ENCODE measurements around the gene KNSTRN. TPM values are rescaled to one million over a fixed set of nuclear protein-coding genes. Genes with fewer than 3 reads are reported as not detected.
A peak's percentile ranks its signal among the peaks of the same experiment; 100 is the strongest.

Gene KNSTRN
- total RNA-seq, 1 donor from 2014 or later: 74.7 TPM

GRCh38 chr15:40398413-40398873 is 15.9 kb downstream of the KNSTRN start:
- H3K4me1 Mint-ChIP-seq: no peaks in the 10 kb centered on the region
- H3K36me3 Mint-ChIP-seq (ENCODE audit: low read depth): peaks cover 7% of the 10 kb centered on the region
- no peaks in the 10 kb centered on the region for H3K9me3 Mint-ChIP-seq
- no peak overlapping the region for H3K27ac Mint-ChIP-seq (ENCODE audit: unreplicated experiment)
- H3K27me3 Mint-ChIP-seq (ENCODE audit: low read depth): no peaks in the 10 kb centered on the region
- no peak for DNase-seq (ENCODE audit: low read depth, low spot score)
- no peak overlapping the region for H3K4me3 Mint-ChIP-seq
- TF ChIP-seq CTCF (conservative IDR thresholded peaks at IDR 0.05): no peak

DNA sequence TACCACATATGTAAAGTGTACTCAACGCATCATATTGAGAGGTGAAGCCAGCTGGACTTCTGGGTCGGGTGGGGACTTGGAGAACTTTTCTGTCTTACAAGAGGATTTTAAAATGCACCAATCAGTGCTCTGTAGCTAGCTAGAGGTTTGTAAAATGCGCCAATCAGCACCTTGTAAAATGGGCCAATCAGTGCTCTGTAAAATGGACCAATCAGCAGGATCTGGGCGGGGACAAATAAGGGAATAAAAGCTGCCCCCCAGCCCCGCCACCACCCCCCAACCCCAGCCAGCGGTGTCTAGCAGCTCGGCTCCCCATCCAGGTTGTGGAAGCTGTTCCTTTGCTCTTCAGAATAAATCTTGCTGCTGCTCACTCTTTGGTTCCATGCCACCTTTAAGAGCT is 16.8 kb downstream of the KNSTRN start:
- H3K27me3 Mint-ChIP-seq (ENCODE audit: low read depth): no peaks in the 10 kb centered on the region
- H3K27ac Mint-ChIP-seq (ENCODE audit: unreplicated experiment): no peak overlapping the region
- peaks cover 3% of the 10 kb centered on the region for H3K36me3 Mint-ChIP-seq (ENCODE audit: low read depth)
- no peak overlapping the region for H3K4me3 Mint-ChIP-seq
- H3K4me1 Mint-ChIP-seq: no peaks in the 10 kb centered on the region
- no peak for TF ChIP-seq CTCF (conservative IDR thresholded peaks at IDR 0.05)
- no peaks in the 10 kb centered on the region for H3K9me3 Mint-ChIP-seq
- DNase-seq (ENCODE audit: low read depth, low spot score): no peak

GRCh38 chr15:40405501-40406381 is 23.2 kb downstream of the KNSTRN start, which contains the start of gene IVD:
Gene IVD, plus strand, starts transcription at chr15:40405795. Its CDS starts 33 bp downstream, at chr15:40405828.
- peaks cover 23% of the 10 kb centered on the region for H3K4me1 Mint-ChIP-seq
- no peaks in the 10 kb centered on the region for H3K9me3 Mint-ChIP-seq
- no peaks in the 10 kb centered on the region for H3K27me3 Mint-ChIP-seq (ENCODE audit: low read depth)
- H3K36me3 Mint-ChIP-seq (ENCODE audit: low read depth): peaks cover 1% of the 10 kb centered on the region
- DNase-seq (ENCODE audit: low read depth, low spot score): peak; percentile 90
- no peak for TF ChIP-seq CTCF (conservative IDR thresholded peaks at IDR 0.05)
- peak within 1 kb of the TSS; percentile 78 for H3K27ac Mint-ChIP-seq (ENCODE audit: unreplicated experiment)
- H3K4me3 Mint-ChIP-seq: peak within 1 kb of the TSS; percentile 88

GRCh38 chr15:40407330-40407990 is 24.9 kb downstream of the KNSTRN start:
- peak overlapping the region; percentile 79 for H3K27ac Mint-ChIP-seq (ENCODE audit: unreplicated experiment)
- no peak for DNase-seq (ENCODE audit: low read depth, low spot score)
- no peaks in the 10 kb centered on the region for H3K27me3 Mint-ChIP-seq (ENCODE audit: low read depth)
- peaks cover 5% of the 10 kb centered on the region for H3K36me3 Mint-ChIP-seq (ENCODE audit: low read depth)
- TF ChIP-seq CTCF (conservative IDR thresholded peaks at IDR 0.05): no peak
- peaks cover 23% of the 10 kb centered on the region for H3K4me1 Mint-ChIP-seq
- peak overlapping the region; percentile 81 for H3K4me3 Mint-ChIP-seq
- H3K9me3 Mint-ChIP-seq: no peaks in the 10 kb centered on the region

DNA sequence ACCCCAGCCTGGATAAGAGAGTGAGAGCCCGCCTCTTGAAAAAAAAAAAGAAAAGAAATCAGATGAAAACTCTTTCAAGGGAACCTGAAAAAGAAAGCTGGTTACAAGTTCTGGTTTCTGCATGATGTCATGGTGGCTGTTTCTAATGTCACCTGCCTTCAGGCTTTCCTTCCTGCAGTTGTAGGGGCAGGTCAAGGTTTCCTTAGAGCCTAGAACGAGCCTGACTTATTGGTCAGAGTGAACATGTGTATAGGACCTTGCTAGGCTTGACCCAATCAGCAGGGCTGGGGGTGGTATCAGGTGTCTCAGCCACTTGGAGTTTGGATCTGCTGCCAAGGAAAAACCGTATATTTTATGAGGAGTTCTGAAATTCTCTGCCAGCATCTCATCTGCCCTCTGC is 26.8 kb downstream of the KNSTRN start:
- H3K4me1 Mint-ChIP-seq: peaks cover 23% of the 10 kb centered on the region
- TF ChIP-seq CTCF (conservative IDR thresholded peaks at IDR 0.05): no peak
- no peak overlapping the region for H3K27ac Mint-ChIP-seq (ENCODE audit: unreplicated experiment)
- peaks cover 5% of the 10 kb centered on the region for H3K36me3 Mint-ChIP-seq (ENCODE audit: low read depth)
- no peak for DNase-seq (ENCODE audit: low read depth, low spot score)
- no peaks in the 10 kb centered on the region for H3K27me3 Mint-ChIP-seq (ENCODE audit: low read depth)
- H3K4me3 Mint-ChIP-seq: peak overlapping the region; percentile 45
- H3K9me3 Mint-ChIP-seq: no peaks in the 10 kb centered on the region

Measured in neural crest cell (in vitro differentiated cells).